Measurements from ENCODE around the gene POC1A. TPM values are rescaled to one million over a fixed set of nuclear protein-coding genes. Genes with fewer than 3 reads are reported as not detected.

POC1A gene
- total and polyA plus RNA-seq, 2 donors (not counting 3 experiments of a cell fraction or from before 2014, with no cell fraction given), result 14.8 to 19.4 TPM

GRCh38 chr3:52202384-52203077, 48.3 kb upstream of the POC1A start:
- CTCF ChIA-PET, result interaction anchor here (1.1 to 1.7 kb wide), 2 partner anchors 18 to 201 kb away, joined by 4 to 5 read pairs; no protein-coding TSS in a partner anchor
- POLR2A ChIA-PET, result no interaction called here
- H3K4me1 ChIP-seq (ENCODE audit: control insufficient read depth, extremely low read depth, insufficient read depth, low read length), result peaks cover 14% of the 10 kb centered on the region
- no peaks in the 10 kb centered on the region for H3K9me1 ChIP-seq (replicated peaks; ENCODE audit: control insufficient read depth, extremely low read depth, insufficient read depth, low read length)
- no peak overlapping the region for H2AFZ ChIP-seq (ENCODE audit: low read depth, low read length)
- H3K4me3 ChIP-seq (replicated peaks in 1 of 3; ENCODE audit: insufficient read depth in 1 of 3, low read depth in 1 of 3, low read length in 3 of 3), result no peak overlapping the region
- TF ChIP-seq FOS (IDR thresholded peaks at IDR 0.05; ENCODE audit: borderline replicate concordance, insufficient read depth, low read length), result no peak
- no peak for TF ChIP-seq GATA2 (IDR thresholded peaks at IDR 0.05; ENCODE audit: insufficient read depth, insufficient read length, low read depth, low read length)
- no peak for TF ChIP-seq CTCF (IDR thresholded peaks at IDR 0.05; ENCODE audit: extremely low read depth in 1 of 2, insufficient read depth in 1 of 2, low read depth in 1 of 2, low read length in 2 of 2)
- TF ChIP-seq JUN (IDR thresholded peaks at IDR 0.05; ENCODE audit: borderline replicate concordance, insufficient read depth, insufficient read length, low read depth), result no peak
- TF ChIP-seq EZH2 (IDR thresholded peaks at IDR 0.05; ENCODE audit: borderline replicate concordance, low read depth, low read length, severe bottlenecking), result no peak
- TF ChIP-seq POLR2AphosphoS5 (IDR thresholded peaks at IDR 0.05; ENCODE audit: insufficient read depth, low read depth, low read length), result no peak
- no peak for TF ChIP-seq POLR2A (IDR thresholded peaks at IDR 0.05; ENCODE audit: low read depth, low read length)
- intact Hi-C loops (cut with micrococcal nuclease) (no loop called here), dilution Hi-C loops (cut with MboI; ENCODE audit: extremely low pct_ligation_motif_present, low sequenced_read_pairs) (no loop called here)
- H4K20me1 ChIP-seq (replicated peaks; ENCODE audit: control insufficient read depth, extremely low read depth, insufficient read depth, low read length), result no peaks in the 10 kb centered on the region
- no peaks in the 10 kb centered on the region for H3K9me3 ChIP-seq (replicated peaks; ENCODE audit: control insufficient read depth, insufficient read depth, low read length)
- FAIRE-seq, result no peak
- no peak overlapping the region for H3K4me2 ChIP-seq (ENCODE audit: insufficient read depth, low read length)
- no peak overlapping the region for H3K27ac ChIP-seq (ENCODE audit: insufficient read depth, low read depth, low read length)
- peaks cover 29 to 42% of the 10 kb centered on the region in 2 experiments for H3K36me3 ChIP-seq (ENCODE audit: control insufficient read depth in 2 of 2, extremely low read depth in 1 of 2, insufficient read depth in 2 of 2, low read length in 2 of 2)
- H3K27me3 ChIP-seq (ENCODE audit: control insufficient read depth in 2 of 2, insufficient read depth in 2 of 2, low read length in 2 of 2), result no peaks in the 10 kb centered on the region
- no TSS peak for BruUV-seq (replicated peaks)
- peaks cover 15% of the 10 kb centered on the region for H3K79me2 ChIP-seq (ENCODE audit: control insufficient read depth, insufficient read depth, low read length)
- no peak overlapping the region for H3K9ac ChIP-seq (replicated peaks; ENCODE audit: extremely low read depth, insufficient read depth, low read length)
- DNase-seq (ENCODE audit: low read depth, low spot score), result no peak

All from endothelial cell of umbilical vein (primary cell).